H1 (cell line): ENCODE data around the gene ARHGAP32. TPM values are rescaled to one million over a fixed set of nuclear protein-coding genes. Genes with fewer than 3 reads are reported as not detected.

Experiments
- CHD7 ChIP-seq: fragments of 300-600 bp; sonication (generic); IDR thresholded peaks from 2 replicates; pipeline ENCODE4 v1.7.1; 2012; ENCODE audit warnings: low read length, moderate library complexity, mild to moderate bottlenecking, inconsistent platforms; ENCODE audit not compliant: insufficient replicate concordance
- SP1 ChIP-seq: IDR thresholded peaks from 2 replicates; pipeline ENCODE4 v1.6.1; 2011; ENCODE audit warnings: low read depth, low read length
- polyA plus RNA-seq, 7 experiments: library from polyadenylated mRNA; depleted of rRNA in 3 of 7; stranded (reverse) in 5 of 7; unstranded in 2 of 7; fragments of >200 nt in 5 of 7; fragments of 200-250 nt in 2 of 7; gene quantifications; 1 replicate in 5 of 7; 2 replicates in 1 of 7; 4 replicates in 1 of 7; pipeline versions ENCODE4 v1.2.1 to v1.2.3, GENCODE V29; 2011 to 2013; ENCODE audit warnings: missing spikeins in 2 of 7, mixed read lengths in 2 of 7
- total RNA-seq: library from RNA; stranded (reverse); fragmentation: NEBNext Ultra II Directional; extraction: Animal tissue kit (Norgen Biotek cat#: 25700); gene quantifications from 2 replicates; pipeline ENCODE4 v1.2.1, GENCODE V29; 2021

The ARHGAP32 gene
- total and polyA plus RNA-seq, 2 of the 8 experiments (the other 6 are each of a cell fraction or from before 2014, with no cell fraction given) = 13.7 to 30.0 TPM

DNA sequence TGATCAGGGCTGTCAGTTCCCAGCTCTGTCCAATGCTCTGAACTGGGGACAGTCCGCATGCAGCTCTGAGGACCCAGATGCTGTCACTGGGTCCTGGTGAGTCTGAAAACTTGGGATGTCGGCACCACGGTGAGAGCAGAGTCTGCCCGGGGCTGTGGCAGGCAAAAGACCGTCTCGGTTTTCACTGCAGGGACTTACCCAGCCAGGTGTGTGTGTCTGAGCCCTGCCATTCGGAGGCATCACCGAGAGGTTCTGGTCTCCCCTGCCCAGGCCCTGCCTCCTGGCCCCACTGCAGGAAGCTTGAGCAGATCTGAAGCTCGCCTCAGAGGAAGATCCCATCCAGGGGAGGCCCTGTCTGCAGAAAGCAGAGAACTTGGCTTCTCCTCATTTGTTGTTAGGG lies 254.6 kb downstream of the ARHGAP32 start (continued):
- TF ChIP-seq CHD7 (no peak), SP1 (no peak)
